ENCODE data around the gene SYT12. TPM values are rescaled to one million over a fixed set of nuclear protein-coding genes. Genes with fewer than 3 reads are reported as not detected.

The SYT12 gene
- total RNA-seq, 2 donors from 2014 or later: 0.05 TPM; not detected in 1

DNA sequence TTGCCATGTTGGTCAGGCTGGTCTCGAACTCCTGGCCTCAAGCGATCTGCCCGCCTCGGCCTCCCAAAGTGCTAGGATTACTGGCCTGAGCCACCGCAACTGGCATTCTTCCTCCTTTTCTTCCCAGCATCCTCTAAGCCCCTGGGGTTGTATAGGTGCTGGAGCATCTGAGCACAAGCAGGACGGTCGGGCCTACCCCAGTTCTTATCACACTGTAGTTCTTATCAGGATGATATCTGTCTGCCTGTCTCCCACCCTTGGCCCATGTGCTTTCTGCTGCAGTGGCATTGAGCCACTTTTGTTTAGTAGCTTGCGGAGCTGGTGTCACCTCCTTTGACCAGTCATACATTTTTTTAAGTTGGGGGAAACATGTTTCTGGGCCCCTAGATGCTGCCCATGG lies 35.6 kb downstream of the SYT12 start:
- no peak overlapping the region for H3K27ac Mint-ChIP-seq
- no peak for DNase-seq (ENCODE audit: low spot score in 2 of 2)
- no peaks in the 10 kb centered on the region for H3K36me3 Mint-ChIP-seq
- no peaks in the 10 kb centered on the region for H3K9me3 Mint-ChIP-seq
- ATAC-seq: no peak

DNA sequence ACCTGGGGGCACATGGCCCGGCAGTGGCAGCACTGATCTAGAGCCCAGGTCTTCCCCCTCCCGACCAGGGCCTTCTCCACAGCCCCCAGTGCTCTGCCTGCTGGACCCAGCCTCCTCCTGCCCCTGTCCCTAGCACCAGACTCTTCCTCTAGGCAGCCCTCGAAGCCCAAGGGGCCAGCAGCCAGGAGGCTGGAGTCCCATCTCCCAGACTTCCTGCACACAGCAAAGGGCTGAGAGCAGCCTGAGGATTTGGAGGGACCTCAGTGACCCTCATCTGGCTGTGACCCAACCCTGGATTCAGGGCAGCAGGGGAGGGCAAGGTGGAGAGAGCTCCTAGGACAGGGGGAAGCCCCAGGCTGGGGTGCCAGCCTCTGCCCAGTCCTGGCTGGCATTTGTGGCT lies 36.7 kb downstream of the SYT12 start:
- Mint-ChIP-seq H3K9me3 (no peaks in the 10 kb centered on the region), H3K36me3 (no peaks in the 10 kb centered on the region), H3K27ac (no peak overlapping the region)
- ATAC-seq: no peak
- no peak for DNase-seq (ENCODE audit: low spot score in 2 of 2)

DNA sequence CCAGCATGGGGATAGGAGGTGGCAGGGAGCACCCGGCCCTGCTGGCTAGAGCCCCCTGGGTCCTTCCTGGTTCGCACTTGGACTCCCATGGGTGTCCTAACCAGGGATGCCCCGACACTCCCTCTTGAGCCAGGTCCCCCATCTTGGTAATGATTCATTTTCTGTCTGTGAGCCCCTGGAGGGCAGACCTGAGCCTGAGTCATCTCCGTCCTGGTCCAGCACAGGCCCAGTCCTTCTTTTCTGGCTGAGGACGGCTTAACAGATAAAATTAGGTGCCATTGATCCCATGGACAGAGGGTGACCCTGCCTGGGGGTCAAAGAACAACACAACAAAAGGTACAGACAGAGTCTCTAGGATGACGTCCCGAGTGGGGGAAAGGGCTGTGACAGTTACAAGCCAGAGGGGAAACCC lies 37.2 kb downstream of the SYT12 start:
- Mint-ChIP-seq H3K36me3 (no peaks in the 10 kb centered on the region), H3K27ac (no peak overlapping the region), H3K9me3 (no peaks in the 10 kb centered on the region)
- ATAC-seq (no peak), DNase-seq (ENCODE audit: low spot score in 2 of 2) (no peak)

DNA sequence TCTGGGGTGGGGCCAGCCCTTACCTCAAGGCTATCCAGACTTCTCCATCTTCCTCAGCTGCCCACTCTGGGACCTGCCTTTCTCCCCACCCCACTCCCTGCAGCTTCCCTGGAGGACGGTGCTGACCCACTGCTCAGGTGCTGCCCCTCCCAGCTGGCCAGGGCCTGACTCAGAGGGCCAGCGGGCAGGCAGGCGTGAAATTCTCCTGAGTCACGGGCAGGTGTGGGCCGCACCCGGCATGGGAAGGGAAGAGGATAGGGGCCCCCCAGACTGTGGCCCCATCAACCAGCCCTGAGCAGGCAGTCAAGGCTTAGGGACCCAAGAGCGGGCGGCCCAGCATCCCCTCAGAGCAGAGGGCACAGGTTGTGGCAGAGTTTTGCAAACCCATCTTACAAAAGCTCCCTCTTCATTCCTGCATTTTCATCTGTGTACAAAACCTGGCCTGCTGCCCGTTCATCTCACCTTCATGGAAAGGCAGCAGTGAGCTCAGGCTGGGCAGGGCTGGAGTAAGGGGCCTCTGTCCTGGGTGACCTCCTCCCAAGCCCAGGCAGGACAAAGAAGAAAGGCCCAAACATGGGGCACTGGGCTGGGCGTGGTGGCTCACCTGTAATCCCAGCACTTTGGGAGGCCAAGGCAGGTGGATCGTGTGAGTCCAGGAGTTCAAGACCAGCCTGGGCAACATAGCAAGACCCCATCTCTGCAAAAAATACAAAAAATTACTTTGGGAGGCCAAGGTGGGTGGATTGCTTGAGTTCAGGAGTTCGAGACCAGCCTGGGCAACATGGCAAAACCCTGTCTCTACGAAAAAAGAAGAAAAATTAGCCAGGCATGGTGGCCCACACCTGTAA lies 39.8 kb downstream of the SYT12 start:
- Mint-ChIP-seq H3K27ac (no peak overlapping the region), H3K9me3 (no peaks in the 10 kb centered on the region), H3K36me3 (no peaks in the 10 kb centered on the region)
- DNase-seq (ENCODE audit: low spot score in 2 of 2) (no peak), ATAC-seq (no peak)

DNA sequence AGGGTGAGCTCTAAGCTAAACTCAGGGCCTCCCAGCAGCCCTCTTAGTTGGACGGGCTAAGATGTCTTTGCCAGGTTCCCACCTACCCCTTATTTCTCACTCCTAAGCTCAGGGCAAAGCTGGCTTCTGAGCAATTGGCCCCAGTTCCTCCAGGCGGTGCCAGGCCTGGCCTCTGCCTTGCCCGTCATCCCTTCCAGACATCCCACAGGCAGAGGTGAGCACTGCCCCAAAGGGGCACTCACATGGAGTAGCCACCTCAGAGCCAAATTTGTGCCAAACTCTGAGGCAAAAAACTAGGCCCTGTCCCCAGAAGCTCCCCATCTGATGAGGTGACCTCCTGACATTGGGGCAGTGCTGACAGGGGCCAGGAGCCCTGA lies 43.4 kb downstream of the SYT12 start:
- DNase-seq (ENCODE audit: low spot score in 2 of 2): no peak
- no peak for ATAC-seq
- Mint-ChIP-seq H3K27ac (no peak overlapping the region), H3K9me3 (no peaks in the 10 kb centered on the region), H3K36me3 (no peaks in the 10 kb centered on the region)

DNA sequence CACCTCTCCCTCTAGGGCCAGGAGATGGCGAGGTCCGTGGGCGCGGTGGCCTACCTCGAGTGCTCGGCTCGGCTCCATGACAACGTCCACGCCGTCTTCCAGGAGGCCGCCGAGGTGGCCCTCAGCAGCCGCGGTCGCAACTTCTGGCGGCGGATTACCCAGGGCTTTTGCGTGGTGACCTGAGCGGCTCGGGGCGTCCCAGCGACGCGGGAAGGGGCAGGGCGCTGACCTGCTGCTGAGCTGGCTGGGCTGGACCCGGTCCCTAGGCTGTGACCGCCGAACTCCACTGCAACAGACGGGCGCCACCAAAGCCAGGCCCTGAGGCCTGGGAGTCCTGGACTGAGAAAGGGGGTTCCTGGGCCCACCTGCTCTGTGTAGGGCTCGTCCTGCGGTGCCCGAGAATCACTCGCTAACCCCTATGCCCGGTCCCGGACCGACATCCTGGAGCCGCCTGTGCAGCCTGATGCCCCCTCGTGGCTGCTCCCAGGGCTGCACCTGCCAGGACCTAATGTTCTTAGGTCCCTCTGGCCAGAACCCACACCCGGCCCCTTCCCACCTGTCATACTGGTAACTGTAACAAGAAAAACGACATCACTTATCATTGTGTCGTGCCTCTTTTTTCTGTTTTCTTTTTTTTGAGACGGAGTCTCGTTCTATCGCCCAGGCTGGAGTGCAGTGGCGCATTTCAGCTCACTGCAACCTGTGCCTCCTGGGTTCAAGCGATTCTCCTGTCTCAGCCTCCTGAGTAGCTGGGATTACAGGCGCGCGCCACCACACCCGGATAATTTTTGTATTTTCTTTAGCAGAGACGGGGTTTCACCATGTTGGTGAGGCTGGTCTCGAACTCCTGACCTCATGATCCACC lies 48.7 kb downstream of the SYT12 start:
- H3K36me3 Mint-ChIP-seq: no peaks in the 10 kb centered on the region
- no peak overlapping the region for H3K27ac Mint-ChIP-seq
- ATAC-seq (peak; percentile 94 to 95), DNase-seq (ENCODE audit: low spot score in 2 of 2) (peak; percentile 76 to 85)
- H3K9me3 Mint-ChIP-seq: no peaks in the 10 kb centered on the region

DNA sequence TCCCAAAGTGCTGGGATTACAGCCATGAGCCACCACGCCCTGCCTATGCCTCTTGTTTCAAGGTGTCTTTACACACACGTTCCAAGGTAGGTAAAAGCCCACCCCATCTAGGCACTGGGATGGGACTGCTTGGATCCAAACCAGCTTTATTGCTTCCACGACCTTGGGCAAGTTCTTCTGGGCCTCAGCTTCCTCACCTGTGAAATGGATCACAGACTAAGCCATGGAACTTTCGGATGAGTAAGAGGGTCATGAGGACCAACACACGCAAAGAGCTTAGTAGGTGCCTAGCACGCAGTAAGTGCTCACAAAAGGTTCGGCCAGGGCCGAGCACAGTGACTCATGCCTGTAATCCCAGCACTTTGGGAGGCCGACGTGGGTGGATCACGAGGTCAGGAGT lies 49.4 kb downstream of the SYT12 start:
- Mint-ChIP-seq H3K36me3 (no peaks in the 10 kb centered on the region), H3K9me3 (no peaks in the 10 kb centered on the region), H3K27ac (no peak overlapping the region)
- DNase-seq (ENCODE audit: low spot score in 2 of 2) (no peak), ATAC-seq (no peak)

DNA sequence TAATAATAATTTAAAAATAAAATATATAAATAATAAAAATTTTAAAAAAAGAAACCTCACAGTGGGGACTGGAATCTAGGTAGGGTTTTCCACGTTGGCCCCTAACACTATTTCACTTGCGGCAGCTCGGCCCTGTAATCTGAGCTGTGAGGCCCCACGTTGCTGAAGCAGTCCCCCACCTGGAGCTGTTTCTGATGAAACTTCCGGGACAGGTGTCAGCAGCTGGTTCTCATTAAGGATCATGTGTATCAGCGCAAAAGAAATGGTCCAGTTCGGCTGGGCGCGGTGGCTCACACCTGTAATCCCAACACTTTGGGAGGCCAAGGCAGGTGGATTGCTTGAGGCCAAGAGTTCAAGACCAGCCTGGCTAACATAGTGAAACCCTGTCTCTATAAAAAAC lies 51.0 kb downstream of the SYT12 start:
- no peaks in the 10 kb centered on the region for H3K36me3 Mint-ChIP-seq
- no peak overlapping the region for H3K27ac Mint-ChIP-seq
- ATAC-seq (no peak), DNase-seq (ENCODE audit: low spot score in 2 of 2) (no peak)
- no peaks in the 10 kb centered on the region for H3K9me3 Mint-ChIP-seq

DNA sequence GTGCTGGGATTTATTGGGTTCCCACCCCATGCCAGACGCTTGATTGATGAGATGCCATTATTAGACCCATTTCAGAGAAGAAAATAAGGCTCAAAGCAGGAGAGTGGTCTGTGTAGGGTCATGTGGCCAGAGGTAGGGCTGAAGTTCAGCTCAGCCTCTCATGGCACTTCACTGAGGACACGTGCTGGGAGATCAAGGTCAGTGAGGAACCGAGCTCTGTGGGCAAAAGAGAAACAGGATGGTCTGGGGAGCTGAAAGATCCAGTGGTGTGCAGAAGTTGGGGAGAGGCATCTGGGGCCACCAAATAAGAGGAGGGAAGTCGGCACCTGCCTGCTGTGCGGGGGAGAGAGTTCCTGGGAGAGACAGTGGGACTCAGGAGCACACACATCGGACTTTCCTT lies 53.3 kb downstream of the SYT12 start:
- no peaks in the 10 kb centered on the region for H3K36me3 Mint-ChIP-seq
- H3K27ac Mint-ChIP-seq: peak overlapping the region in 1 of 2 donors; percentile 15
- no peak for DNase-seq (ENCODE audit: low spot score in 2 of 2)
- no peaks in the 10 kb centered on the region for H3K9me3 Mint-ChIP-seq
- no peak for ATAC-seq

DNA sequence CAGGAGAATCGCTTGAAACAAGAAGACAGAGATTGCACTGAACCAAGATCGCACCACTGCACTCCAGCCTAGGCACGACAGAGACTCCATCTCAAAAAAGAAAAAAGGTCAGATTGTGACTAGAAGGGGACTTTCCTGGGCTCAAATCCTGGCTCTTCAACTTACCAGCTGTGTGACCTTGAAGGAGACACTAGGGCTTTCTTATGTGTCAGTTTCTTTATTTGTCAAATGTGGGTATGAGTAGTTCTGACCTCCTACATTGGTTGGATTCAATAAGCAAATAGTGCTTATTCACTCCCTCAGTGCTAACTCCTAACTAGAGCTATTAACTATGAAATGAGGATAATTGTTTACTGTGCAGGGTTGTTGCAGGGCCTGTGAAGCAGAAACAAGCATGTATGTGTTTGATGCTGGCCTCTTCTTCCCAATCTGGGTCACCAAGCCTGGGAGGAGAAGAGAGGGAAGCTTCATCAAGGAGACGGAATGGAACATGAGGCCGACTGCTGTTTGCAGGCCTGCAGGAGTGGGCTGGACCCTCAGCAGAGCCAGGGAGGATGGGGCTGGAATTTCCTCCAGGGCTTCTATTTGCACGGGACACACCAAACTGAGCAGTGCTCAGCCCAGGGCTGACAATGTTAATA lies 56.3 kb downstream of the SYT12 start:
- Mint-ChIP-seq H3K9me3 (no peaks in the 10 kb centered on the region), H3K27ac (peak overlapping the region in 1 of 2 donors; percentile 81), H3K36me3 (no peaks in the 10 kb centered on the region)
- ATAC-seq (peak; percentile 67 to 78), DNase-seq (ENCODE audit: low spot score in 2 of 2) (no peak)

DNA sequence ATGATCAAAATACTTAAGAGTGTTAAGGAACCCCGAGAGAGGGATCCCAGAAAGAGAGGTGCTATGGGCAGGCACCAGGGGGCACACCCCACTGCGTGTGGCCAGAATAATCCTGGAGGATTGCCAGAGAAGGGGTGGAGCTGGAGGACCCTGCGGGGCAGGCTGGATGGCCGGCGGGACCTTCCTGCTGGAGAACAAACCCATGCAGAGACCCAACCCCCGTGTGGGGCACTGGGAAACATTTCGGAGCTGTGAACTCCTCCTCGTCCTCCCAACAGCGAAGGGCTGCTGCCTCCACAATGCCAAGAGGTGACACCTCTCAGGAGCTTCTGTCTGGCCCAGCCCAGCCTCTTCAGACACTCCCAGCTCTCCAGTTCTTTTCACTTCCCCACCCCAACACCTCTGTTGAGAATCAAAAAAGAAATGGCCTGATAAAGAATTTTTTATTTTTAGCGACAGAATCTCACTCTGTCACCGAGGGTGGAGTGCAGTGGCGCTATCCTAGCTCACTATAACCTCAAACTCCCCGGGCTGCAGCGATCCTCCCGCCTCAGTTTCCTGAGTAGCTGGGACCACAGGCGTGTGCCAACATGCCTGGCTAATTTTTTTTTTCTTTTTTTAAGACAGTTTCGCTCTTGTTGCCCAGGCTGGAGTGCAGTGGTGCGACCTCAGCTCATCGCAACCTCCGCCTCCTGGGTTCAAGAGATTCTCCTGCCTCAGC lies 59.3 kb downstream of the SYT12 start:
- Mint-ChIP-seq H3K36me3 (no peaks in the 10 kb centered on the region), H3K27ac (peak overlapping the region in 1 of 2 donors; percentile 20), H3K9me3 (no peaks in the 10 kb centered on the region)
- ATAC-seq (peak; percentile 9 to 11), DNase-seq (ENCODE audit: low spot score in 2 of 2) (no peak)

DNA sequence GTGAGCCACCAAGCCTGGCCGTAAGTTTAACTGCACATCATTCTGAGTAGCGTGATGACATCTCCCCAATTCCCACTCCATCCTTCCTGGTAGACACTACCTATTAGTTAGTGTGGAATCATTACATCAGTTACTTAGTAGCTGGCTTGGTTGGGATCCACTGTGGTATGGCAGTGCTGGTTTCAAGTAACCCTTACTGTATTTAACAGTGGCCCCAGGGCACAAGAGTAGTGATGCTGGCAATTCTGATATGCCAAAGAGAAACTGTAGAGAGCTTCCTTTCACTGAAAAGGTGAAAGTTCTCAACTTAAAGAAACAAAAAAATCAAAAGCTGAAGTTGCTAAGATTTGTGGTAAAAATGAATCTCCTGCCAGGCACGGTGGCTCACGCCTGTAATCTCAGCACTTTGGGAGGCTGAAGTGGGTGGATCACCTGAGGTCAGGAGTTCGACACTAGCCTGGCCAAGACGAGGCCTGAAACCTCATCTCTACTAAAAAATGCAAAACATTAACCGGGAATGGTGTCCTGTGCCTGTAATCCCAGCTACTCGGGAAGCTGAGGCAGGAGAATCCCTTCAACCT lies 60.9 kb downstream of the SYT12 start:
- no peak for ATAC-seq
- peak overlapping the region in 1 of 2 donors; percentile 12 for H3K27ac Mint-ChIP-seq

DNA sequence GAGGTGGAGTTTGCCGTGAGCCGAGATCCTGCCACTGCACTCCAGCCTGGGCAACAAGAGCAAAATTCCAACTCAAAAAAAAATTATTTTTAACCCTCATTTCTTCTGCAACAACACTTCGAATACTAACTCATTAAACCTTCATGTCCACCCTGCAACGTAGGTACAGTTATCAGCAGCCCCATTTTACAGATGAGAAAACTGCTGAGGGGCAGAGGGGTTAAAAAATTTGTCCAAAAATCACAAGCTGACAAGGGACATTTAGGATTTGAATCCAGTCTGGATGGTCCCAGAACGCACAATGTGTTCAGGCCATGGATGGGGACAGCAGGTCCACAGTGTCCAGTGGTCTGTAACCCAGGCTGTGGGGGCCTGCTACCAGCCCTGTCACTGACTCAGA lies 62.7 kb downstream of the SYT12 start:
- H3K9me3 Mint-ChIP-seq: no peaks in the 10 kb centered on the region
- no peaks in the 10 kb centered on the region for H3K36me3 Mint-ChIP-seq

More for the DNA sequence above, 60.9 kb downstream of the SYT12 start:
- H3K36me3 Mint-ChIP-seq: no peaks in the 10 kb centered on the region
- H3K9me3 Mint-ChIP-seq: no peaks in the 10 kb centered on the region
- no peak for DNase-seq (ENCODE audit: low spot score in 2 of 2)

DNA sequence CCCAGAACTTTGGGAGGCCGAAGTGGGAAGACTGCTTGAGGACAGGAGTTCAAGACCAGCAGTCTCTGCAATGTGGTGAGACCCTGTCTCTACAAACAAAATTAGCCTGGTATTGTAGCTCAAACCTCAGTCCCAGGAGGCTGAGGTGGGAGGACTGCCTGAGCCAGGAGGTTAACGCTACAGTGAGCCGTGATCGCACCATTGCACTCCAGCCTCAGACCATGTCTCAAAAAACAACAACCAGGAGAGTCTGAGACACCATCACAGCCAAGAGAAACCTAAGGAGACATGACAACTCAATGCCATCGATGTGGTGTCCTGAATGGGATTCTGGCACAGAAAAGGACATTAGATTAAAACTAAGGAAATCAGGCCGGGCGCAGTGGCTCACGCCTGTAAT lies 67.8 kb downstream of the SYT12 start:
- no peak for ATAC-seq
- Mint-ChIP-seq H3K9me3 (no peaks in the 10 kb centered on the region), H3K36me3 (no peaks in the 10 kb centered on the region), H3K27ac (peak overlapping the region in 1 of 2 donors; percentile 36)
- DNase-seq (ENCODE audit: low spot score in 2 of 2): no peak

More for the DNA sequence above, 62.7 kb downstream of the SYT12 start:
- ATAC-seq (no peak), DNase-seq (ENCODE audit: low spot score in 2 of 2) (no peak)
- no peak overlapping the region for H3K27ac Mint-ChIP-seq

DNA sequence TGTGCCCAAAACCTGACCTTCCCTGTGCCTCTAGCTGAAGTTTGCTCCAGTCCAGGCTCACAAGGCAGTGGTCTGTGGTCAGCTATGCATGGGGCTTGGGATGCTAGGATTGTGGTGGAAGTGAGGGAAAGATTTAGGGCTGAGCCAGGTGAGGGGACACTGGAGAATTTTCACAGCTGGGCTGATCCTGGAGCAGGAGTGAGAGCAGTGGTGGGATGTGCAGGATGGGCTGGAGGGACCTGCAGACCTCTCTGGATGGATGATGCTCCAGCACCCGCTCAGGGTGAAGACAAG lies 72.2 kb downstream of the SYT12 start:
- ATAC-seq (no peak), DNase-seq (ENCODE audit: low spot score in 2 of 2) (no peak)
- Mint-ChIP-seq H3K27ac (no peak overlapping the region), H3K36me3 (no peaks in the 10 kb centered on the region), H3K9me3 (no peaks in the 10 kb centered on the region)

DNA sequence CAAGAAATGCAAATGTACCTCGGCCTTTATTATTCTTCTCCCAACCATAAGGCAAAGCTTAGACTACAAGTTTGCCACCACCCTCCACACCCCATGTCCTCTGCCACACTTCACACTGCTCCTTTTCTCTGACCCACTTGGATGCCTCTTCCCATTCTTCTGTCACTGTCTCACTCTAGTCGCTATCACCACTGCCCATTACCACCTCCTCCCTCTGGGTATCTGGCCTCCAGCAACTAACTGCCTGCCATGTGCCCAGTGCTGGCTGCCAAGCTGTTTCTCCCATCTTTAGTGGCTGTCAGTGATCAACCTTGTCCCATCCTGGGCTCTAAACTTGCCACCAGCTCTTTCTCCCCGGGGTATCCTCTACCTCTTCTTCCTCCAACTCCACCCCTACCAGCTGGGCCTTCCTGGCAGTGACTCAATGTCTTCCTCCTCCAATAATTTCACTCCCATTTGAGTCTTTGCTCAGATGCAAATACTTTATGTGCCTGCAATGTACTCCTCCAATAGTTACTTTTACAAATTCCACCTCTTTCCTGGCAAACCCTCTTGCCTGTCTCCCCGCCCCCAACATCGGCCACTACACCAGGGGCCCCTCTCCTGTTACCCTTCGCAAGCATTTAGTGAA lies 76.0 kb downstream of the SYT12 start:
- Mint-ChIP-seq H3K27ac (peak overlapping the region; percentile 58 to 71), H3K36me3 (no peaks in the 10 kb centered on the region), H3K9me3 (no peaks in the 10 kb centered on the region)
- DNase-seq (ENCODE audit: low spot score in 2 of 2): no peak
- ATAC-seq: no peak

All from activated naive CD4-positive, alpha-beta T cell treated with anti-CD3 and anti-CD28 coated beads, Interleukin-2, amount 50 U/mL, for 72 hours (primary cell).